HAP-1 (cell line): Measurements from ENCODE around the gene EBPL.

Source experiments
- DNase-seq, 2 experiments: peaks; one replicate each; pipeline ENCODE4 v3.0.0-alpha.2; 2016 to 2020; ENCODE audit warnings: low spot score in 2 of 2
- H3K27me3 ChIP-seq: fragments of 250-450 bp; sonication (Bioruptor Pico); 2 replicates; pipeline ENCODE4 v1.5.1; 2020; ENCODE audit warnings: low read depth, mild to moderate bottlenecking, moderate library complexity
- H3K36me3 ChIP-seq: fragments of 250-450 bp; sonication (Bioruptor Pico); replicated peaks from 2 replicates; pipeline ENCODE4 v1.5.1; 2020; ENCODE audit warnings: mild to moderate bottlenecking
- H3K4me1 ChIP-seq: fragments of 250-450 bp; sonication (Bioruptor Pico); 2 replicates; pipeline ENCODE4 v1.5.1; 2020; ENCODE audit warnings: mild to moderate bottlenecking
- H3K4me3 ChIP-seq: fragments of 250-450 bp; sonication (Bioruptor Pico); 2 replicates; pipeline ENCODE4 v1.5.1; 2020; ENCODE audit warnings: mild to moderate bottlenecking, moderate library complexity
- H3K9me3 ChIP-seq: fragments of 250-450 bp; sonication (Bioruptor Pico); 2 replicates; pipeline ENCODE4 v1.5.1; 2020; ENCODE audit warnings: mild to moderate bottlenecking, moderate library complexity
- in situ Hi-C: fragments of 300-500 bp; cut with MboI; formaldehyde crosslinking; loops from 3 replicates; pipeline ENCODE4 v1.14.3; 2020; ENCODE audit warnings: low sequenced_read_pairs, inconsistent platforms, mixed read lengths

EBPL gene

GRCh38 chr13:49693191-49693733 lies 2.0 kb upstream of the EBPL start:
- H3K36me3 ChIP-seq = peaks cover 11% of the 10 kb centered on the region
- in situ Hi-C loops = no loop called here
- peaks cover 13% of the 10 kb centered on the region for H3K4me1 ChIP-seq
- H3K9me3 ChIP-seq = no peaks in the 10 kb centered on the region
- H3K4me3 ChIP-seq = no peak overlapping the region
- no peaks in the 10 kb centered on the region for H3K27me3 ChIP-seq
- DNase-seq = no peak

GRCh38 chr13:49690133-49690994 lies 922 bp downstream of the EBPL start:
- DNase-seq = no peak
- H3K4me3 ChIP-seq = peak overlapping the region; percentile 54
- in situ Hi-C loops = no loop called here
- no peaks in the 10 kb centered on the region for H3K9me3 ChIP-seq
- peaks cover 33% of the 10 kb centered on the region for H3K36me3 ChIP-seq
- no peaks in the 10 kb centered on the region for H3K27me3 ChIP-seq
- H3K4me1 ChIP-seq = peaks cover 13% of the 10 kb centered on the region

- no peak for DNase-seq
- in situ Hi-C loops = no loop called here
Observed at GRCh38 chr13:49683489-49683888, 7.8 kb downstream of the EBPL start.

DNA sequence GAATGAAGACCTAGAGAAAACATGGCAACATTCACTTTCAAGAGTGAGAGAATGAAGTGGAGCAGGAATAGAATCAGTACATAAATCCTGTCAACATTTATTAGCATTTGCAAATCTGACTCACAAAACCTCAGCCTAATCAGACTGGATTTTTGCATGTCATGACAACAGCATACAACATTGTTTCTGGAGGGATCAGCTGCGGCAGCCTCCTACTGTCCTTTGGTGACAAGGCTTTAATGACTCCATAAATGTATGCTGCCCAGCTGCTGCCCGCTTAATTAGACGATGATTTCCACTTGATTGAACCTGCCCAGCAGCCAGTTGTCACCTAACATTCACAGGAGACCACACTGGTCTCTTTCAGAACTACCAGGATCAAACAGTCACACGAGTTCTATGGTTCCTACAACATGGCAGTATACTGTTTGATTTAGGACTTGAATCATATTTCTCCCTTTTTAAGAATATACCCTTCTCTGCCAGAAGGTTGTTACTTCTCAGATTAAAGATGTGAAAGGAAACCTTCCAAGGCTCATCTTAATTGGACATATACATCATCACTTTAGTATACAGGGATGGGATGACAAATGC lies 9.3 kb downstream of the EBPL start:
- peak; percentile 53 to 60 for DNase-seq
- in situ Hi-C loops = no loop called here
- H3K36me3 ChIP-seq = peaks cover 23% of the 10 kb centered on the region

More at GRCh38 chr13:49683489-49683888, 7.8 kb downstream of the EBPL start:
- no peaks in the 10 kb centered on the region for H3K9me3 ChIP-seq
- no peaks in the 10 kb centered on the region for H3K27me3 ChIP-seq
- H3K4me1 ChIP-seq = peaks cover 12% of the 10 kb centered on the region
- peaks cover 34% of the 10 kb centered on the region for H3K36me3 ChIP-seq
- H3K4me3 ChIP-seq = no peak overlapping the region

DNA sequence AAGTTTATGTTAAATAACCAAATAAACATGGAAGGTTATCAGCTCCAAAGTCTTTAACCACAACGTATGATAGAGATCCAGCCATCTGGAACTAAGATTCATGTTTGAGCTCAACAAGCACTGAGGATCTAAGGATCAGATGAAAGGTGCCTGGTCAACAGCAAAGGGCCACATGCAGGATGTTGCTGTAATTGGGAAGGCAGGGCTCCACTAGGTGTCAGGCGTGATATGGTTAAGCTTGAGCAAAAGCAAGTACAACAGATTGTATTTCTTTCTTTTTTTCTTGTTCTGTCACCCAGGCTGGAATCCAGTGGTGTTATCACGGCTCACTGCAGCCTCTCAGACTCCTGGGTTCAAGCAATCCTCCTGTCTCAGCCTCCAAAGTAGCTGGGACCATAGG lies 12.0 kb downstream of the EBPL start:
- no peaks in the 10 kb centered on the region for H3K27me3 ChIP-seq

More for the DNA sequence above, 9.3 kb downstream of the EBPL start:
- no peak overlapping the region for H3K4me3 ChIP-seq
- H3K4me1 ChIP-seq = peaks cover 12% of the 10 kb centered on the region
- no peaks in the 10 kb centered on the region for H3K9me3 ChIP-seq
- H3K27me3 ChIP-seq = no peaks in the 10 kb centered on the region

DNA sequence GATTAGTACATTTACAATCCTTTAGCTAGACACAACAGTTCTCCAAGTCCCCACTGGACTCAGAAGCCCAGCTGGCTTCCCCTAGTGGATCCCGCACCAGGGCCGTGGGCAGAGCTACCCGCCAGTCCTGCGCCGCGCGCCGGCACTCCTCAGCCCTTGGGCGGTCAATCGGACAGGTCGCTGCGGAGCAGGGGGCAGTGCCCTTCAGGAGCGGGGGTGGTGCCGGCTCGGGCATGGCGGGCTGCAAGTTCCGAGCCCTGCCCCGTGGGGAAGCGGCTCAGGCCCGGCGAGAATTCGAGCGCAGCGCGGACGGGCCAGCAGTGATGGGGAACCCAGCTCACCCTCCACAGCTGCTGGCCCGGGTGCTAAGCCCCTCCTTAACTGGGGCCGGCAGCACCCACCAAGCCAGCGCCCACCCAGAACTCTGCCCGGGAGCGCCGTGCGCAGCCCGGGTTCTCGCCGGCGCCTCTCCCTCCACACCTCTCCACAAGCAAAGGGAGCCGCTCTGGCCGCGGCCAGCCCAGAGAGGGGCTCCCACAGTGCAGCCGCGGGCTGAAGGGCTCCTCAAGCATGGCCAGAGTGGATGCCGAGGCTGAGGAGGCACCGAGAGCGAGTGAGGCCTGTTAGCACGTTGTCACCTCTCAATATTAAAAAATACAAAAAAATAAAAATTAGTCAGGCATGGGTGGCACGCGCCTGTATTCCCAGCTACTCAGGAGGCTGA lies 12.9 kb downstream of the EBPL start:
- no peak overlapping the region for H3K4me3 ChIP-seq
- H3K9me3 ChIP-seq = no peaks in the 10 kb centered on the region
- peaks cover 14% of the 10 kb centered on the region for H3K36me3 ChIP-seq
- no peaks in the 10 kb centered on the region for H3K27me3 ChIP-seq
- DNase-seq = no peak
- H3K4me1 ChIP-seq = peaks cover 12% of the 10 kb centered on the region
- in situ Hi-C loops = no loop called here

More for the DNA sequence above, 12.0 kb downstream of the EBPL start:
- no peak overlapping the region for H3K4me3 ChIP-seq
- in situ Hi-C loops = no loop called here
- peaks cover 12% of the 10 kb centered on the region for H3K4me1 ChIP-seq
- DNase-seq = no peak
- H3K36me3 ChIP-seq = peaks cover 14% of the 10 kb centered on the region
- no peaks in the 10 kb centered on the region for H3K9me3 ChIP-seq

- H3K27me3 ChIP-seq = no peaks in the 10 kb centered on the region
- H3K4me3 ChIP-seq = no peak overlapping the region
- H3K9me3 ChIP-seq = no peaks in the 10 kb centered on the region
- peaks cover 14% of the 10 kb centered on the region for H3K36me3 ChIP-seq
- in situ Hi-C loops = no loop called here
- H3K4me1 ChIP-seq = peaks cover 4% of the 10 kb centered on the region
- no peak for DNase-seq
Observed at GRCh38 chr13:49676581-49677298, 14.5 kb downstream of the EBPL start.

- no peaks in the 10 kb centered on the region for H3K9me3 ChIP-seq
- DNase-seq = no peak
- H3K4me1 ChIP-seq = peaks cover 12% of the 10 kb centered on the region; the same call in 1 of the 2 replicates
- in situ Hi-C loops = no loop called here
- H3K27me3 ChIP-seq = no peaks in the 10 kb centered on the region
- H3K4me3 ChIP-seq = no peak overlapping the region
- peaks cover 12% of the 10 kb centered on the region for H3K36me3 ChIP-seq
Observed at GRCh38 chr13:49670828-49671227, 20.5 kb downstream of the EBPL start.

DNA sequence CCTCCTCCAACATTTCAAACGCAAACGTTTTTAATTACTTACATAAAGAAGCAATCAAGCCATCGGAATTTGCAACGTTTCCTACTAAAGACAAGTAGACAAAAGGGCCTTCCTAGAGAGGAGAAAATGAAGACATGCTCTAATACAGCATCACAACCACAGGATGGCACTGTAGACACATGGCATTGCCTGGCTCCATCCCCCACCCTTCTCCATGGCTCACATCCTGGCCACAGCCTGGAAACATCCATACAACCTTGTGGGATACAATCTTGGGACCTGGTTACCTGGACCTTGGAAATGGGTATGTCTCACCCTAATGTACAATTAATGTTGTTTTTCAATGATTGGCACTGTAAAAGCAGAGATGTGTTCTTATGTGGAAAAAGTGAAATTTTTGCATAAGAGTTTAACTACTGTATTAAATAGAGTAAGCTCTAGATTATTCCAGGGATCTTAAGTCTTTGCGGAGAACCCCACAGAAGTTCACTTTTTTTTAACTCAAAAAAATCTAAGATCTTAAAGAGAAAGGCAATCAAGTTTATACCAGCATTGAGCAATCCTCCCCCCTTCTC lies 21.5 kb downstream of the EBPL start:
- H3K36me3 ChIP-seq = peaks cover 13% of the 10 kb centered on the region
- no peaks in the 10 kb centered on the region for H3K9me3 ChIP-seq
- no peaks in the 10 kb centered on the region for H3K27me3 ChIP-seq
- H3K4me1 ChIP-seq = peaks cover 16% of the 10 kb centered on the region
- peak; percentile 25 to 62 for DNase-seq
- no peak overlapping the region for H3K4me3 ChIP-seq
- in situ Hi-C loops = no loop called here

DNA sequence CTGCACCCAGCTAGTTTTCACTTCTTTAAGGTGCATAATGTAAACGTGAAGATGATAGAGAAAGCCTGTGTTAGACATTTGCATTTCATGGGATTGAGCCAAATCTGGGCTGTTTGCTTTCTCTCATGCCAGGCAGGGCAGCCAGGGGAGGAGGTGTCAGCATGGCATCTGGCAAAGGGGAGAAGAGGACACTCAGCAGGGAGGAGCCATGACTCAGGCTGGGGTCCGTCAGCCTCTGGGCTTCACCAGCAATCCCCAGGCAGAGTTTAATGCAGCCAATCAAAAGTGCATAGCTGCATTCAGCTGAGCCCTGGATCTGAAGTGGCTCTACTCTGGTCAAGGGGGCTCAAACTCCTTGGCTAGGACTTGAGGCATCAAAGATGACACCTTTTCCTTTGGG lies 23.5 kb downstream of the EBPL start:
- Histone ChIP-seq H3K4me3 (no peak overlapping the region), H3K36me3 (peaks cover 14% of the 10 kb centered on the region), H3K27me3 (no peaks in the 10 kb centered on the region), H3K9me3 (no peaks in the 10 kb centered on the region), H3K4me1 (peaks cover 21% of the 10 kb centered on the region)
- no peak for DNase-seq
- in situ Hi-C loops = no loop called here

GRCh38 chr13:49664606-49665005 lies 26.7 kb downstream of the EBPL start:
- peaks cover 9% of the 10 kb centered on the region for H3K4me1 ChIP-seq
- H3K36me3 ChIP-seq = peaks cover 35% of the 10 kb centered on the region
- no peak overlapping the region for H3K4me3 ChIP-seq
- no peaks in the 10 kb centered on the region for H3K9me3 ChIP-seq
- peak; percentile 80 to 94 for DNase-seq
- in situ Hi-C loops = no loop called here
- no peaks in the 10 kb centered on the region for H3K27me3 ChIP-seq

DNA sequence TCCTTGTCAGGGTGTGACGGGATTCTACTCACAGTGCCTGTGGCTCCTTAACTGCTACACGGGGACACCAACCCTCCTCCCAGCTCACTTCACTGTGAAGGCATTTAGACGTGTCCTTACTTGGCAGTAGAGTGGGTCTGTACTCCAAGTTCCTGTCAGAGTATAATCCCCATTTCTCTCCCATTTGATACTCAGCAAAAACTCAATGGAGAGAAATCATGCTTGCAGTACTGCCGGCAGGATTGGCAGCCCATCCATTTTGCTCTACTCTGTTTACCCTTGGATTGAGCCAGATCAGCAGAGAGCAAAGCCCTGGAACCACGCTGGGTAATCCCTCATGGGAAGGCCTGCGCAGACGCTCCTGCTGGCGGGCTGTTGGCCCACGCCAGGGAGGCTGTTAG lies 34.0 kb downstream of the EBPL start:
- no peaks in the 10 kb centered on the region for H3K4me1 ChIP-seq
- H3K36me3 ChIP-seq = peaks cover 22% of the 10 kb centered on the region
- no peak for DNase-seq
- in situ Hi-C loops = no loop called here
- no peaks in the 10 kb centered on the region for H3K9me3 ChIP-seq
- H3K4me3 ChIP-seq = no peak overlapping the region
- H3K27me3 ChIP-seq = no peaks in the 10 kb centered on the region

DNA sequence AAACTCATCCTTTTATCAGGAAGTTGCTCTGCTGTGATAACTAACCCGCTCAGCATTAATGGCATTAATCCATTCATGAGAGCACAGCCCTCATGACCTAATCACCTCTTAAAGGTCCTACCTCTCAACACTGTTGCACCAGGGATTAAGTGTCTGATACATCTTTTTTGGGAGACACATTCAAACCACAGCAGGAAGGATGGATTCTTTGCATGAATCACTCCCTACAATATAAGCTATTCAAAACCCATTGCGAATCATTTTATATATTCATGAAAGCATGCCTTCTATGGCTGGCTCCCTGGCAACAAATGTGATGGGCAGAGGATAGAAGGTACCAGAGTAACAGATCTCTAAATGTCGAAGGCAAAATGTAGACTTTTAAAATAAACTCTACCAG lies 35.4 kb downstream of the EBPL start:
- H3K4me1 ChIP-seq = no peaks in the 10 kb centered on the region
- in situ Hi-C loops = no loop called here
- no peak overlapping the region for H3K4me3 ChIP-seq
- H3K27me3 ChIP-seq = no peaks in the 10 kb centered on the region
- peaks cover 14% of the 10 kb centered on the region for H3K36me3 ChIP-seq
- H3K9me3 ChIP-seq = no peaks in the 10 kb centered on the region
- no peak for DNase-seq
